ENCODE results near the gene TRAF3. TPM values are rescaled to one million over a fixed set of nuclear protein-coding genes. Genes with fewer than 3 reads are reported as not detected.

The TRAF3 gene
- total RNA-seq, 6 experiments from 2014 or later: 19.9 to 28.8 (median 22.6) TPM

GRCh38 chr14:102905116-102906108 lies 128.2 kb downstream of the TRAF3 start:
- H3K4me1 Mint-ChIP-seq (ENCODE audit: low read depth): no peaks in the 10 kb centered on the region
- DNase-seq: no peak

GRCh38 chr14:102906616-102907302 lies 129.5 kb downstream of the TRAF3 start:
- no peaks in the 10 kb centered on the region; the same call in 1 of the 2 replicates for H3K27me3 Mint-ChIP-seq (ENCODE audit: insufficient read depth)
- no peak overlapping the region for H3K27ac Mint-ChIP-seq
- no peak for TF ChIP-seq CTCF (IDR thresholded peaks at IDR 0.05)
- no peaks in the 10 kb centered on the region for H3K9me3 Mint-ChIP-seq
- H3K4me1 Mint-ChIP-seq (ENCODE audit: low read depth): no peaks in the 10 kb centered on the region
- no peak overlapping the region for H3K4me3 Mint-ChIP-seq
- no peak for DNase-seq
- no peaks in the 10 kb centered on the region; the same call in none of the 2 replicates for H3K36me3 Mint-ChIP-seq (ENCODE audit: low read depth)

More at GRCh38 chr14:102905116-102906108, 128.2 kb downstream of the TRAF3 start:
- H3K27me3 Mint-ChIP-seq (ENCODE audit: insufficient read depth): no peaks in the 10 kb centered on the region; the same call in 1 of the 2 replicates
- H3K4me3 Mint-ChIP-seq: no peak overlapping the region
- no peaks in the 10 kb centered on the region for H3K9me3 Mint-ChIP-seq
- no peaks in the 10 kb centered on the region; the same call in none of the 2 replicates for H3K36me3 Mint-ChIP-seq (ENCODE audit: low read depth)
- TF ChIP-seq CTCF (IDR thresholded peaks at IDR 0.05): no peak
- H3K27ac Mint-ChIP-seq: no peak overlapping the region

- no peaks in the 10 kb centered on the region for H3K4me1 Mint-ChIP-seq (ENCODE audit: low read depth)
- no peak for TF ChIP-seq CTCF (IDR thresholded peaks at IDR 0.05)
- no peaks in the 10 kb centered on the region; the same call in none of the 2 replicates for H3K36me3 Mint-ChIP-seq (ENCODE audit: low read depth)
- H3K27me3 Mint-ChIP-seq (ENCODE audit: insufficient read depth): no peaks in the 10 kb centered on the region; the same call in 1 of the 2 replicates
- H3K27ac Mint-ChIP-seq: no peak overlapping the region
- H3K9me3 Mint-ChIP-seq: no peaks in the 10 kb centered on the region
- no peak overlapping the region for H3K4me3 Mint-ChIP-seq
- no peak for DNase-seq
Observed at GRCh38 chr14:102907303-102907844, 130.1 kb downstream of the TRAF3 start.

GRCh38 chr14:102907980-102908730 lies 130.9 kb downstream of the TRAF3 start:
- Mint-ChIP-seq H3K27me3 (ENCODE audit: insufficient read depth) (no peaks in the 10 kb centered on the region; the same call in 1 of the 2 replicates), H3K9me3 (no peaks in the 10 kb centered on the region), H3K4me3 (no peak overlapping the region), H3K27ac (no peak overlapping the region), H3K36me3 (ENCODE audit: low read depth) (no peaks in the 10 kb centered on the region; the same call in none of the 2 replicates), H3K4me1 (ENCODE audit: low read depth) (no peaks in the 10 kb centered on the region)
- no peak for DNase-seq
- no peak for TF ChIP-seq CTCF (IDR thresholded peaks at IDR 0.05)
